Epithelial cell of esophagus (primary cell): ENCODE data around the gene SPTB.

ENCODE experiments used
- DNase-seq: peaks from one replicate; pipeline ENCODE4 v3.0.0; 2010; ENCODE audit warnings: low read depth
- H3K4me3 ChIP-seq: 2 replicates; pipeline ENCODE4 v1.5.1; 2011; ENCODE audit warnings: mild to moderate bottlenecking, low read length, control low read depth
- TF ChIP-seq, protein P1 (sequence below): IDR thresholded peaks from 2 replicates; pipeline ENCODE4 v1.5.1; 2011; ENCODE audit warnings: low read depth, mild to moderate bottlenecking, low read length, control low read depth, inconsistent platforms; ENCODE audit not compliant: insufficient read depth; ENCODE audit errors: missing control alignments

SPTB gene

DNA sequence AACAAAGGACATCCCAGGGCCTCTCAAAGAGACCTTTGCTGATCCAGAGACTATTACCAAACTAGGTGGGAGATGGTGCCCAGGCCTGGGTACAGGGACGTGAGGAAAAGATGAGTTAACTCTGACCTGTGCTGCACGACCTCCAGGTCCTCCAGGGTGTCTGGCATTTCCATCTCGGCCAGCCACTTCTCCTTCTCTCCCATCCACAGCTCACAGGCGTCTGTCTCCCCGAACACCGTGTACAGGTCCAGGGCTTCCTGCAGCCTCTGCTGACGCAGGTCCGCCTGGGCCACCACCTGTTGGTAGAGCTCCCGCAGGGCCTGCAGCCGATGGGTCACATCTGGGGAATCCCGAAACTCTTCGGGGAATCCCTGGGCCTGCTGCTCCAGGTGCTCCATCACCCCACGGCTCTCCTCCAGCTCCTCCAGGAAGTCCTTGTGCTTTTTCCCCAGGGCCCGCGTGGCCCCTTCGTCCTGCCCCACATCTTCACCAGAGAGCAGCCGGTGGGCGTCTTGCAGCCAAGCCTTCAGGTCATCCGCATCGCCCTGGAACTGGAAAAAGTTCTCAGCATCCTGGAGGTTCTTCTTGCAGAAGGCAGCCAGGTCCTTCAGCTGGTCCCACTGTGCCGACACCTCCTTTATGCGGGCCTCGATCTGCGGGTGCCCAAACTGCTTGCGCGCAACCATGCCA is 86.7 kb downstream of the SPTB start:
- no peak overlapping the region for H3K4me3 ChIP-seq
- TF ChIP-seq, protein P1, sequence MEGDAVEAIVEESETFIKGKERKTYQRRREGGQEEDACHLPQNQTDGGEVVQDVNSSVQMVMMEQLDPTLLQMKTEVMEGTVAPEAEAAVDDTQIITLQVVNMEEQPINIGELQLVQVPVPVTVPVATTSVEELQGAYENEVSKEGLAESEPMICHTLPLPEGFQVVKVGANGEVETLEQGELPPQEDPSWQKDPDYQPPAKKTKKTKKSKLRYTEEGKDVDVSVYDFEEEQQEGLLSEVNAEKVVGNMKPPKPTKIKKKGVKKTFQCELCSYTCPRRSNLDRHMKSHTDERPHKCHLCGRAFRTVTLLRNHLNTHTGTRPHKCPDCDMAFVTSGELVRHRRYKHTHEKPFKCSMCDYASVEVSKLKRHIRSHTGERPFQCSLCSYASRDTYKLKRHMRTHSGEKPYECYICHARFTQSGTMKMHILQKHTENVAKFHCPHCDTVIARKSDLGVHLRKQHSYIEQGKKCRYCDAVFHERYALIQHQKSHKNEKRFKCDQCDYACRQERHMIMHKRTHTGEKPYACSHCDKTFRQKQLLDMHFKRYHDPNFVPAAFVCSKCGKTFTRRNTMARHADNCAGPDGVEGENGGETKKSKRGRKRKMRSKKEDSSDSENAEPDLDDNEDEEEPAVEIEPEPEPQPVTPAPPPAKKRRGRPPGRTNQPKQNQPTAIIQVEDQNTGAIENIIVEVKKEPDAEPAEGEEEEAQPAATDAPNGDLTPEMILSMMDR: no peak
- DNase-seq: no peak

DNA sequence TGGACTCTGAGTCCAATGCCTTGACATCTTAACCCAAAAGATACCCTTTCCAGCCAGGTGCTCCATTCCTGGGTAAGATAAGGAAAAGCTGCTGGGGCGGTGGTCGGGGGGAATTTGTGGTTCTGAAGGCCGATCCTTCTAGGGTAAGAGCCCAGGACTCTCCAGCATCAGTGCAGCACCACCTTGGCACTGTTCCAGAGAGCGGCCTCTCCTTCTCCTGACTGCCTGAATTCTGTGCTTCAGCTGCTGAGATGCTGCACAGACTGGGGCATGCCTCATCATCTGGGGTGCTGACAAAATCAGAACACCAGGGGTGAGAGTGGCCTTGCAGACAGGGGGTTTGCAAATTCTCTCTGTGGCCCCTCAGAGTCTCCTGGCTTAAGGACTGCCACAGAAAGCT is 87.5 kb downstream of the SPTB start:
- no peak for DNase-seq
- no peak overlapping the region for H3K4me3 ChIP-seq
- TF ChIP-seq, protein P1: no peak

DNA sequence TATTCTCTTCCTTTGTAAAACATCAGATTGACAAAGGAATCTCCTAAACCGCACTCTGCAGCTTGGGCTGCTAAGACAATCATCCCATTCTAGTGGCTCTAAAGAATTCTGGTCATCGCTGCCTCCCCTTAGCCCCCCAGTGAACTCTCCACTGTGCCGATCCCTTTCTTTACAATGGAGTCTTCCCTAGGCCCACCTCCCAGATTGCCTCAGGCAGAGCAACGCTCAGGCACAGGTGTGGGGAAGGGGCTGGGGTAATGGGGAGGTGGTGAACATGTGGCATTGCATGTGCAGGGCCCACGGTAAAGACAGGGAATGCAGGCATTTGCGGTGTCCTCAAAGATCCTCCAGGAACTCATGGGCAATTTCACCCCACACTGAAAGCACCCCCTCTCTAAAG is 89.2 kb downstream of the SPTB start:
- DNase-seq: no peak
- no peak overlapping the region for H3K4me3 ChIP-seq
- TF ChIP-seq, protein P1: no peak

DNA sequence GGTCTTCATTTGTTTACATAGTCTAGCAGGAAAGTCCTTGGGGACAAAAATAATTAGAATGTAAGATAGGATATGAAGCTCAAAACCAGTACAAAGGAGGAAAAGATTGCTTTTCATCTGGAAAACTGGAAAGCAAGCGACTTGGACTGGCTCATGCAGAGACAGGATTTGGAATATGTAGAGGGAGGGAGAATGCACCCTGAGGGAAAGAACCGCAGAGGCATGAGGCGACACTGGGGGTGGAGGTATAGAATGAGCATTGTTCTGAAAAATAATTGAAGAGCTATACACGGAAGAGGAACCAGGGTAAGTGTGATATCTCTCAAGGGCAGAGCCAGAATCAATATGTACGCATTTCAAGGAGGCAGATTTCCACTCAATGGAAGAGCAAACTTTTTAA is 90.0 kb downstream of the SPTB start:
- no peak overlapping the region for H3K4me3 ChIP-seq
- TF ChIP-seq, protein P1: no peak
- no peak for DNase-seq

DNA sequence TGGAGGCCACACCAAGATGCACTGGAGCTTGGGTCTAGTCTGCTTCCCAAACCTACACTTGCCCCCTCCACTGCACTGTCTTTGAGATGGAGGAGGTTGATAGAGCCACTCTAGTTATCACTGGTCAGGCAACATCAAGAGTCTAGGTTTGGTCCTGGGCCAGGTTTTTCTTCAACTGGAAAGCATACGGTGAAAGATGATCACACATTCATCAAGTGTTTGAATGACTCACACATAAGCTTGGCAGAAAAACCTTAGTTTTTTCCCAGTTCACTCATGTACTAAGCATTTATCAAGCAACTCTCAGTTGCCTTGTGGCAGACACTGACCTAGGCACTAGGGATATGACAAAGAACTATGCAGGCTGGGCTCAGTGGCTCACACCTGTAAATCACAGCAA is 91.0 kb downstream of the SPTB start:
- H3K4me3 ChIP-seq: no peak overlapping the region
- DNase-seq: peak; percentile 90
- TF ChIP-seq, protein P1: no peak

DNA sequence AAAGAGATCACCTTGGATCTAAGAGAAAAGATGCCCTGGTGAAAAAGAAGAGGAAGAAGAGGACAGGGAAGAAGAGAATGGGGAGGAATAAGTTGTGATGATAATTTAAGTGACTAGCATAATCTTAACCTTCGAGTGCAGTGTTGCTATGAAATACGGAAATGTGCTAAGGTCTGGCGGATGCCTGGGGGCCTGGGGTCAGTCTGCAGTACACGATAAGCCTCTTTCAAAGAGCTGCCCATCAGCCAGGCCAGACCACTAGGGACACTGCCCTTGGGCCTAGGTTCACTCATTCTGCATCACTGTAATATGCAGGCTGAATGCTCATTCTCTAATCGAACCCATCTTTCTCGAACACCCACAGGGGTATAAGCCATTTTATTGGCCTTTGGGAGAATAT is 92.1 kb downstream of the SPTB start:
- DNase-seq: no peak
- H3K4me3 ChIP-seq: no peak overlapping the region
- TF ChIP-seq, protein P1: no peak
